HuH-7.5 (cell line): Measurements from ENCODE around the gene BIRC7.

Source experiments
- DNase-seq: peaks from one replicate; pipeline ENCODE4 v3.0.0; 2011; ENCODE audit warnings: low spot score

The BIRC7 gene

GRCh38 chr20:63226042-63226943 lies 9.4 kb upstream of the BIRC7 start:
- DNase-seq, result no peak

- no peak for DNase-seq
Measured at GRCh38 chr20:63227260-63227659, 8.4 kb upstream of the BIRC7 start.

GRCh38 chr20:63228806-63229205 lies 6.9 kb upstream of the BIRC7 start:
- DNase-seq, result no peak

- peak; percentile 82 for DNase-seq
Measured at GRCh38 chr20:63230800-63231268, 4.9 kb upstream of the BIRC7 start.

- DNase-seq, result no peak
Measured at GRCh38 chr20:63232235-63233060, 3.3 kb upstream of the BIRC7 start.

GRCh38 chr20:63233061-63233344 lies 2.7 kb upstream of the BIRC7 start:
- no peak for DNase-seq

GRCh38 chr20:63233924-63234323 lies 1.8 kb upstream of the BIRC7 start:
- DNase-seq, result no peak

- DNase-seq, result peak; percentile 78
Measured at GRCh38 chr20:63234693-63235398, 859 bp upstream of the BIRC7 start.

GRCh38 chr20:63236116-63236837 lies 572 bp downstream of the BIRC7 start:
- DNase-seq, result no peak

GRCh38 chr20:63238031-63238430 lies 2.3 kb downstream of the BIRC7 start:
- no peak for DNase-seq

- DNase-seq, result no peak
Measured at GRCh38 chr20:63238514-63239125, 2.9 kb downstream of the BIRC7 start.

GRCh38 chr20:63239431-63239830 lies 3.7 kb downstream of the BIRC7 start:
- no peak for DNase-seq

GRCh38 chr20:63240004-63240403 lies 4.3 kb downstream of the BIRC7 start:
- no peak for DNase-seq

- DNase-seq, result no peak
Measured at GRCh38 chr20:63241272-63241671, 5.6 kb downstream of the BIRC7 start.

GRCh38 chr20:63242736-63243135 lies 7.0 kb downstream of the BIRC7 start:
- no peak for DNase-seq

- no peak for DNase-seq
Measured at GRCh38 chr20:63243604-63244247, 8.0 kb downstream of the BIRC7 start.

- DNase-seq, result no peak
Measured at GRCh38 chr20:63244468-63244867, 8.8 kb downstream of the BIRC7 start.

- DNase-seq, result no peak
Measured at GRCh38 chr20:63246490-63247288, 11.0 kb downstream of the BIRC7 start.

- no peak for DNase-seq
Measured at GRCh38 chr20:63247671-63248228, 12.0 kb downstream of the BIRC7 start.
